Hepatocyte (in vitro differentiated cells): ENCODE data around the gene KCNS1.

Source experiments
- CTCF ChIP-seq: fragments of 200-600 bp; sonication (generic); IDR thresholded peaks from 2 replicates; pipeline ENCODE4 v1.5.1; 2016; ENCODE audit warnings: antibody characterized with exemption, mild to moderate bottlenecking; ENCODE audit not compliant: poor library complexity
- EZH2phosphoT487 ChIP-seq: fragments of 200-600 bp; sonication (generic); IDR thresholded peaks from one replicate; pipeline ENCODE4 v1.6.1; 2018; ENCODE audit warnings: antibody characterized with exemption, mild to moderate bottlenecking, low read depth, moderate library complexity; ENCODE audit not compliant: unreplicated experiment, severe bottlenecking

- no peak for TF ChIP-seq CTCF
- TF ChIP-seq EZH2phosphoT487 = no peak
Measured at GRCh38 chr20:45113865-45114264, 12.9 kb upstream of the KCNS1 start.
